Measurements from ENCODE around the gene RPS6KA4.
A peak's percentile ranks its signal among the peaks of the same experiment; 100 is the strongest.

RPS6KA4 gene

DNA sequence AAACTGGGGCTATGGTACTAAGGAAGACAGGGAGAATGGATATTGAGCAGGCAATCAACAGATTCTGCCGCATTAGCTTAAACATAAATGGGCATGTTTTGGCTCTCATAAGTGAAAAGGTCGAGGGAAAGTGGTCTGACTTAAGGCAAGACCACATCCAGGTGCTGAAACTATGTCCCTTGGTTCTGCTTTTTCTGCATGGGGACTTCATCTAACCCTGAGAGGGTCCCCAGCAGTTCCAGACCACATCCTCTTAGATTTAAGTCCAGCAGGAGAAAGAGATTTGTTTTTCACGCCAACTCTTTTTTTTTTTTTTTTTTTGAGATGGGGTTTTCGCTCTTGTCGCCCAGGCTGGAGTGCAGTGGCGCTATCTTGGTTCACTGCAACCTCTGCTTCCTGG, 5.5 kb downstream of the RPS6KA4 start:
- POLR2A ChIA-PET (ENCODE audit: low non-redundant PET): no interaction called here
- TF ChIP-seq, protein P1, sequence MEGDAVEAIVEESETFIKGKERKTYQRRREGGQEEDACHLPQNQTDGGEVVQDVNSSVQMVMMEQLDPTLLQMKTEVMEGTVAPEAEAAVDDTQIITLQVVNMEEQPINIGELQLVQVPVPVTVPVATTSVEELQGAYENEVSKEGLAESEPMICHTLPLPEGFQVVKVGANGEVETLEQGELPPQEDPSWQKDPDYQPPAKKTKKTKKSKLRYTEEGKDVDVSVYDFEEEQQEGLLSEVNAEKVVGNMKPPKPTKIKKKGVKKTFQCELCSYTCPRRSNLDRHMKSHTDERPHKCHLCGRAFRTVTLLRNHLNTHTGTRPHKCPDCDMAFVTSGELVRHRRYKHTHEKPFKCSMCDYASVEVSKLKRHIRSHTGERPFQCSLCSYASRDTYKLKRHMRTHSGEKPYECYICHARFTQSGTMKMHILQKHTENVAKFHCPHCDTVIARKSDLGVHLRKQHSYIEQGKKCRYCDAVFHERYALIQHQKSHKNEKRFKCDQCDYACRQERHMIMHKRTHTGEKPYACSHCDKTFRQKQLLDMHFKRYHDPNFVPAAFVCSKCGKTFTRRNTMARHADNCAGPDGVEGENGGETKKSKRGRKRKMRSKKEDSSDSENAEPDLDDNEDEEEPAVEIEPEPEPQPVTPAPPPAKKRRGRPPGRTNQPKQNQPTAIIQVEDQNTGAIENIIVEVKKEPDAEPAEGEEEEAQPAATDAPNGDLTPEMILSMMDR (conservative IDR thresholded peaks at IDR 0.05; ENCODE audit: low read depth): no peak
- H3K27ac ChIP-seq: peak overlapping the region; percentile 8; the same call in 1 of the 2 replicates
- CTCF ChIA-PET: interaction anchor here (0.7 kb wide), 1 partner anchor 285 kb away, joined by 4 read pairs; no protein-coding TSS in a partner anchor
- no peak for DNase-seq (ENCODE audit: low spot score)

DNA sequence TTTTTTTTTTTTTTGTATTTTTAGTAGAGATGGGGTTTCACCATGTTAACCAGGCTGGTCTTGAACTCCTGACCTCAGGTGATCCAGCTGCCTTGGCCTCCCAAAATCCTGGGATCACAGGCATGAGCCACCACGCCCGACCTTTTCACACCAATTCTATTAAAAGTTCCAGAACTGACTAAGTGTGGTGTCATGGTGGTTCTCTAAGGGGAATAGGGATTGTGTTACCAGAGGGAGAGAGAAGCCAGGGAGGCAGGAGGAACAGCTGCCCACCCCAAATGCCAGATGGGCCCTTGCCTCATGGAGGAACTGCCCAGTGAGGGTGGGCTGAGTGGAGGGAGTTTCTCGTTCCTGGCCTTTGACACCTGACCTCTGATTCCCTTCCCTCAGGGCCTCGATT, 5.9 kb downstream of the RPS6KA4 start:
- ChIA-PET POLR2A (ENCODE audit: low non-redundant PET) (no interaction called here), CTCF (no interaction called here)
- DNase-seq (ENCODE audit: low spot score): no peak
- H3K27ac ChIP-seq: peak overlapping the region; percentile 8; the same call in 1 of the 2 replicates
- TF ChIP-seq, protein P1 (conservative IDR thresholded peaks at IDR 0.05; ENCODE audit: low read depth): no peak

DNA sequence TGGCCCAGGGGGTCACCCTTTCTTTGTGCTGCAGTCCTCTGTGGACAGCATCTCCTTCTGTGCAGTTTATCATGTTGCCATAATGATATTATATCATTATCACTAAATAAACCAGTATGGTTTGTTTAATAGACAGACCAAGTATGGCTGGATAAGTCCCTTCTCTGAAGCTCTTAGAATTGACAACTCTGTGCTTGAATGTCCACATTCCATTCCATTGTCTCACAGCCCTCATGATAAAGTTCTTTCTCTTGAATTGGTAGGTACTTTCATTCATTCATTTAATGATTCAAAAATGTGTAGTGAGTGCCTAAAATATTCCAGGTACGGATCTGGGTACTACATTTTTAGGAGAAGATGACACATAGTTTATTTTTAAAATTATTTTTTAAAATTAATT, 7.8 kb downstream of the RPS6KA4 start:
- TF ChIP-seq, protein P1 (conservative IDR thresholded peaks at IDR 0.05; ENCODE audit: low read depth): no peak
- peak; percentile 57 for DNase-seq (ENCODE audit: low spot score)
- ChIA-PET POLR2A (ENCODE audit: low non-redundant PET) (interaction anchor here (0.8 kb wide), 1 partner anchor 9 kb away, joined by 12 read pairs; no protein-coding TSS in a partner anchor), CTCF (interaction anchor here (1.0 kb wide), 1 partner anchor 12 kb away, joined by 3 read pairs; no protein-coding TSS in a partner anchor)
- H3K27ac ChIP-seq: no peak overlapping the region; the same call in 1 of the 2 replicates

DNA sequence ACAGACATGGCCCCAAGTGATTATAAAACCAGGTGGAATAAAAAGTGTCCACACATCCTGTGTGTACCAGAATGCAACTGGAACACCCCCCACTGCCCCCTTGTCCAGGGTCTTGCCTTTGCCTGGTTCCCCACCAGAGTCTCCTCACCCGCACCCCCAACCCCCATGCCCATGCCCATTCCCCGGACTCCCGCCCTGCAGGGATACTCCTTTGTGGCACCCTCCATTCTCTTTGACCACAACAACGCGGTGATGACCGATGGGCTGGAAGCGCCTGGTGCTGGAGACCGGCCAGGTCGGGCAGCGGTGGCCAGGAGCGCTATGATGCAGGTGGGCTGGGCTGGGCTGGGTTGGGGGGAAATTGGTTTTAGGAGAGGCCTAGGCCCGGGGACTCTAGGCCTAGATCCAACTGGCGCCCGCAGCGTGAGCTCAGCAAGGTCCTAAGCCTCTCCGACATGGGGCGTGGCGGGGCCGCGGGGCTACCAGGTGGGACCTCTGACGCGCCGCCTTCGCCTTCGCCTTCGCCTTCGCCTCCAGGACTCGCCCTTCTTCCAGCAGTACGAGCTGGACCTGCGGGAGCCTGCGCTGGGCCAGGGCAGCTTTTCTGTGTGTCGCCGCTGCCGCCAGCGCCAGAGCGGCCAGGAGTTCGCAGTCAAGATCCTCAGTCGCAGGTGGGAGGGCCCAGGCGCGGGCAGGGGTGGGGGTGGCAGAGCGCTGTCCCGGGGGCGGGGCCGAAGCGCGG, 9.1 kb downstream of the RPS6KA4 start:
- no peak overlapping the region for H3K27ac ChIP-seq
- ChIA-PET POLR2A (ENCODE audit: low non-redundant PET) (no interaction called here), CTCF (interaction anchor here (0.5 kb wide), 1 partner anchor 48 kb away, joined by 3 read pairs; no protein-coding TSS in a partner anchor)
- DNase-seq (ENCODE audit: low spot score): no peak
- TF ChIP-seq, protein P1 (conservative IDR thresholded peaks at IDR 0.05; ENCODE audit: low read depth): no peak

DNA sequence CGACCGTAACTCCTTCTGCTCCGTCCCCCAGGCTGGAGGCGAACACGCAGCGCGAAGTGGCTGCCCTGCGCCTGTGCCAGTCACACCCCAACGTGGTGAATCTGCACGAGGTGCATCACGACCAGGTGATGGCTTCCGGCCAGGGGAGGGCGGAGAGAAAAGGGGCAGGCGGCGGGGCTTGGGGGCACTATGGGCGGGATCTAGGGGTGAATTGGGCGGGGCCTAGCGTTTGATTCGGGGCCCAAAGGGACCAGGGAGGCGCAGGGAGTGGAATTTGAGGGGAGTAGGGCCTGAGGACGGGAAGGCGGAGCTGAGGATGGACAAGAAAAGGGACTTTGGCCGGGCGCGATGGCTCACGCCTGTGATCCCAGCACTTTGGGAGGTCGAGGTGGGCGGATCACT, 9.7 kb downstream of the RPS6KA4 start:
- H3K27ac ChIP-seq: no peak overlapping the region
- no peak for DNase-seq (ENCODE audit: low spot score)
- ChIA-PET CTCF (no interaction called here), POLR2A (ENCODE audit: low non-redundant PET) (no interaction called here)
- TF ChIP-seq, protein P1 (conservative IDR thresholded peaks at IDR 0.05; ENCODE audit: low read depth): no peak

DNA sequence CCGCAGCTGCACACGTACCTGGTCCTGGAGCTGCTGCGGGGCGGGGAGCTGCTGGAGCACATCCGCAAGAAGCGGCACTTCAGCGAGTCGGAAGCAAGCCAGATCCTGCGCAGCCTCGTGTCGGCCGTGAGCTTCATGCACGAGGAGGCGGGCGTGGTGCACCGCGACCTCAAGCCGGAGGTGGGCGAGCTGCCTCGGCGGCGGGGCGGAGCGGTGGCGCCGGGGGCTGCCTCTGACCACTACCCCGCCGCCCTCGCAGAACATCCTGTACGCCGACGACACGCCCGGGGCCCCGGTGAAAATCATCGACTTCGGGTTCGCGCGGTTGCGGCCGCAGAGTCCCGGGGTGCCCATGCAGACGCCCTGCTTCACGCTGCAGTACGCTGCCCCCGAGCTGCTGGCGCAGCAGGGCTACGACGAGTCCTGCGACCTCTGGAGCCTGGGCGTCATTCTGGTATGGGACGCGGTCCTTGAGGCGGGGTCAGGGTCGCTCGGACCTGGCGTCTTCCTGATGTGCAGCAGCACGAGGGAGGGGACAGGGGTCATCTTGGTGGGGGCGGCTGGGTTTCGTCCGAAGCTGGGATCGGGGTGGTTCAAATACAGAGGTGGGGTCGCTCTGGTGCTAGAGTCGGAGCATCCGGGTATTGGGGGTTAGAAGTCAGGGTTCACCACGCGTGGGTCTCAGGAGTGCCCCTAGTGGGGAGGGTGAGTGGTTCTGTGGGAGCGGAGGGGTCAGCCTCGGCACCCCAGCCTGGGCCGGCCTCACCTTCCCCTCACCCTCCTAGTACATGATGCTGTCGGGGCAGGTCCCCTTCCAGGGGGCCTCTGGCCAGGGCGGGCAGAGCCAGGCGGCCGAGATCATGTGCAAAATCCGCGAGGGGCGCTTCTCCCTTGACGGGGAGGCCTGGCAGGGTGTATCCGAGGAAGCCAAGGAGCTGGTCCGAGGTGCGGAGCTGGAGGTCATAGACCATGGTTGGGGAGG, 10.8 kb downstream of the RPS6KA4 start:
- TF ChIP-seq, protein P1 (conservative IDR thresholded peaks at IDR 0.05; ENCODE audit: low read depth): no peak
- CTCF ChIA-PET: interaction anchor here (0.8 to 0.9 kb wide), 2 partner anchors 53 to 67 kb away, joined by 3 to 4 read pairs; no protein-coding TSS in a partner anchor
- H3K27ac ChIP-seq: no peak overlapping the region
- no peak for DNase-seq (ENCODE audit: low spot score)
- POLR2A ChIA-PET (ENCODE audit: low non-redundant PET): no interaction called here

All from RWPE1 (cell line).